Muscle of leg (tissue), 11 donors: ENCODE data around the gene ATP6V1F. TPM values are rescaled to one million over a fixed set of nuclear protein-coding genes. Genes with fewer than 3 reads are reported as not detected.

Experiments
- DNase-seq: peaks from one replicate; pipeline ENCODE4 v3.0.0; 2013
- H3K27ac ChIP-seq: one replicate; pipeline ENCODE4 v1.5.1; 2013; ENCODE audit warnings: mild to moderate bottlenecking, low read length, control low read depth
- H3K27me3 ChIP-seq: one replicate; pipeline ENCODE4 v1.6.1; 2013; ENCODE audit warnings: low read length; ENCODE audit not compliant: control insufficient read depth, insufficient read depth
- H3K36me3 ChIP-seq: one replicate; pipeline ENCODE4 v1.6.1; 2013; ENCODE audit warnings: low read length; ENCODE audit not compliant: control insufficient read depth, insufficient read depth
- H3K4me1 ChIP-seq: one replicate; pipeline ENCODE4 v1.6.1; 2013; ENCODE audit warnings: low read length; ENCODE audit not compliant: control insufficient read depth, insufficient read depth
- H3K4me3 ChIP-seq: one replicate; pipeline ENCODE4 v1.5.1; 2013; ENCODE audit warnings: low read length, control low read depth
- H3K9me3 ChIP-seq: replicated peaks from 2 replicates; pipeline ENCODE4 v1.6.1; 2013; ENCODE audit warnings: low read depth, low read length; ENCODE audit not compliant: control insufficient read depth
- WGBS: methylation state at CpG from one replicate; pipeline ENCODE4 v1.1.5; 2013; ENCODE audit warnings: missing lambda C conversion rate; ENCODE audit not compliant: insufficient coverage; 5-methylcytosine and 5-hydroxymethylcytosine counted together
- polyA plus RNA-seq, 8 donors: library from polyadenylated mRNA; unstranded; fragments of 120-200 nt; gene quantifications; one replicate each; pipeline versions ENCODE4 v1.2.1 to v1.2.3, GENCODE V29; 2013; ENCODE audit warnings: inconsistent platforms in 1 of 8, low replicate concordance in 1 of 8; ENCODE audit not compliant: insufficient read length in 8 of 8, insufficient read depth in 1 of 8
- total RNA-seq: library from RNA; stranded (reverse); fragments of 120-200 nt; gene quantifications from one replicate; pipeline ENCODE4 v1.2.4, GENCODE V29; 2013

Gene ATP6V1F
- total and polyA plus RNA-seq, 9 donors = 93.5 to 141 (median 123) TPM

DNA sequence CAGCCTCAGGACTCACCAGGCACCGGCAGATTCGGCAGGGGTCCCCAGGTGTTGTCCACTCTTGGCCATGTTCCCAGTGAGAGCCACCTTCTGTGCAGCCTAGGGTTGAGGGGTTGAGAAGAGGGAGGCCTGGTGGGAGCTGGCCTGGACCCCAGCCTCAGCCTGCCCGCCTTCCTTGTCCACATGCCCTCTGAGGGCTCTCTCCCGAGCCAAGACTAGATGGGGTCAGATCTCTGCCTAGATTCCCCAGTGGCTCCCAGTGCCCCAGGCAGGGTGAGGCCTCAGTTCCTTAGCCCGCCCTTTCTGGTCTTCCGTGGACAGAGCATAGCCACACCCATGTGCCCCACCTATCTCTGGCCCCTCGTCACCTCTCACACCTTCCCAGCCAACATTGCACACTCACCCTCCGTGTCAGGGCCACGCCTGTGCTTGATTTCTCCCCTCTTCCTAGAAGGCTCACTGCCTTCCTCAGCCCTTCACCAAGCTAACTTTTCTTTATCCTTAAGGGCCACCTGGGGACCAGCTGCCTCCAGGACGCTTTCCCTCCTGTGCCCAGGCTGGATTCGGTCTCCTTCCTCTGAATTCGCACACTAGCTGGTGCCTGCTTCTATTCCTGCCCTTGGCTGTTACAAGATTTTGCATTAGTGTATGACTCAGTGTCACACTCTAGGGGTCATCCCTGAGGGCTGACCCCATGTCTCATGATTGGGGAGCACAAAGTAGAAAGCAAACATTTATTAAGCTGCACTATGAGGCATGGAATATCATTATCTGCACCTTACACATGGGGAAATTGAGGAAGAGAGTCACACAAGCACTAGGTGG lies 40.3 kb downstream of the ATP6V1F start:
- WGBS = 71% methylated on average over 12 of the region's 12 CpGs
- Histone ChIP-seq H3K36me3 (no peaks in the 10 kb centered on the region), H3K9me3 (no peaks in the 10 kb centered on the region), H3K27me3 (peaks cover 8% of the 10 kb centered on the region), H3K4me1 (no peaks in the 10 kb centered on the region), H3K27ac (no peak overlapping the region), H3K4me3 (no peak overlapping the region)
- no peak for DNase-seq

DNA sequence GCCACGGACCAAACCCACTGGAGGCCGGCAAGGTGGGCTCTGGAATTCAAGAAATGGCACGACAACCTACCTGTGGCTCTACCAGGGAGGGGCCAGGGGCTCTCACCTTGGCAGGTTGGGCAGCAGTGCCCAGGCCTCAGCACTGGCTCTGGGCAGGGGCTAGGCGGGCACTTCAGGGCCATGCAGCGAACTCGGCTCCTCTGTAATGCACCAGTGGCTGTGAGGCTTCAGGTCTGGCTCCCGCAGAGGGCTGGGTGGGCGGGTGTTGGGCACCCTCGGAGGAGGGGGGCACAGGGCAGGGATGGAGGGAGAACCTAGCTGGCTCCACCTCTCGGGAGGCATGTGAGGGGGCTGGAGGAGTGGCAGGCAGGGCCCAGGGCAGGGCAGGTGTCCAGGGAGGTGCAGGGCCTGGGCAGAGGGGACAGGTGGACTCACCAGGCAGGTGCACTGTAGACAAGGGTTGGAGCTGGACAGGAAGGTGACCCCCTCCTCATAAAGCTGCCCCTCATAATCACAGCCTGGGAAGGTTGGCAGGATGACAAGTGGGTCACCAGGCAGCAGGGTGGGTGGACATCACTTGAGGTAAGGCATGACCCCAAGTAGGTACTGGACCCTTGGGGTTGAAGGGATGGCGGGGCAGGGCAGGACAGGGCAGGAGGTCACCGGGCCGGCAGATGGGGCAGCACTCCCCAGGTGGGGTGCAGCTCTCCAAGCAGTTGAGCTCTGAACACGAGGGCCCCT lies 41.1 kb downstream of the ATP6V1F start:
- 69% methylated on average over 11 of the region's 14 CpGs for WGBS

DNA sequence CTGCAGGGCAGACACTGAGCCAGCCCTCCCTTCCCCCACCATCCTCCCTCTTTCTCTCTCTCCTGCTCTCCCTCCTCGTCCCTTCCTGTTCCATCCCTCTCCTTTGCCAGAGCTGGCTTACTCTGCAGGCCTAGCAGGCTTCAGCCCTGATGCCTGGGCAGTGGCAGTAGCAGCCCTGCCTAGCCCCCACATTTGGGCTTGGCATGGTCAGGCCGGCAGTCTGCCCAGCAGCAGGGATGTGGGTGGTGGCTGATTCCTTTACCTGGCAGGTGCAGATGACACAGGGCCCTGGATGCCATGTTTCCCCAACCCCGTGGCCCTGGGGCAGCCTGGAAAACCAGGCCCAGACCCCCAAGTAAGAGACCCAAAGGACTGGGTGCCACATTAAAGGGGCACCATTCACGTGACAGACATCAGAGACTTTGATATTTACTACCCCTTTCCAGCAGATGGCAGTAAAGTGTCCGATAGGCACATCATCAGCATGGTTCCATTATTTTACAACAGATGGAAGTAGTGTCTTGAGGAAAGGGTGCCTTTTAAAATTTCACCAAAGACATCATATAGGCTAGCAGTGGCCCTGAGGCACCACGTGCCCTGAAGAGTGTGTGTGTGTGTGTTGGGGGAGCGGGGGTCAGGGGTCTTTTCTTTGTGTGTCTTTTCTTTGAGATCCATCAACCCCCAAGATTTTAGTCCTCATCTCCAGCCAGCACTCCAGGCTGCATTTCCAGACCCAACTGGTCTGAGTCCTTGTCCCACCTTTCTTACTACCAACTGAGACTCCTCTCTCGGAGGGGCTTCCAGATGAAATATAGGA lies 41.9 kb downstream of the ATP6V1F start:
- Histone ChIP-seq H3K9me3 (no peaks in the 10 kb centered on the region), H3K27me3 (peaks cover 22% of the 10 kb centered on the region)
- WGBS = 44% methylated on average over 3 of the region's 8 CpGs

More for the DNA sequence above, 41.1 kb downstream of the ATP6V1F start:
- H3K27me3 ChIP-seq = peaks cover 14% of the 10 kb centered on the region
- H3K36me3 ChIP-seq = no peaks in the 10 kb centered on the region
- no peaks in the 10 kb centered on the region for H3K9me3 ChIP-seq
- no peak for DNase-seq
- no peaks in the 10 kb centered on the region for H3K4me1 ChIP-seq
- H3K27ac ChIP-seq = no peak overlapping the region
- no peak overlapping the region for H3K4me3 ChIP-seq

DNA sequence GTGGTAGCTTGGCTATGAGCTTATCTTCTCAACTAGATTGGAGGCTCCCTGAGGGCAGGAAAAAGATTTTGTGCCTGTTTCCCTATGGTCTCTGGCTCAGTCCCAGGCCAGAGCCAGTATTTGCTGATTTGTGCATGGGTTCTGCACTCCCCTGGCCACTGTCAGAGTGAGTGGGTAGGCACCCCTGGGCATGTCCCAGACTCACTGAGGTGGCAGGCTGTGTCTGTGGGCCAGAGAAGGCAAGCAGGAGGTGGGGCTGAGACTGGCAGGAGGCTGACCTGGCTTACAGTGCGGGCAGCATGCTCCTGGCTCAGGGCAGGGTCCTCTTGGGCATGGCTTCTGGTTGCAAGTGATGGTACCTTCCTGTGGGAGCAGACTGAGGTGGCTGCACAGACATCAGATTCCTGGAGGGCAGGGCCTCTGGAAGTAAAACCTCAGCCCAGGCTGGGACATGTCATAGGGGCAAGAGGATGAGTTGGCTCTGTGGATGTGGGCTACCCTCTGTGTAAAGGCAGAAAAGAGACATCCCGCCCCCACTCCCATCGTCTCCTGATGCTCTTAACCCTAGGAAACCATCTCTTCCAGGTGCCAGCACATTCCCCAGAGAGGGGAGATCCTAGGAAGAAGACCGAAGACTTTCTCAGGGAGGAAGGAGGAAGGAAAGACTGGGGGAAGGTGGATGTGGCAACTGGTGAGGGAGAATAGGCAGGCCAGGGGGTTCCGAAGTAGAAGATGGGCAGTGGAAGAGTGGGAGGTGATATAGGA lies 43.5 kb downstream of the ATP6V1F start:
- Histone ChIP-seq H3K4me1 (peaks cover 15% of the 10 kb centered on the region), H3K4me3 (no peak overlapping the region), H3K27me3 (peaks cover 36% of the 10 kb centered on the region), H3K36me3 (no peaks in the 10 kb centered on the region), H3K9me3 (no peaks in the 10 kb centered on the region), H3K27ac (no peak overlapping the region)
- WGBS = 88% methylated on average over 3 of the region's 5 CpGs
- DNase-seq = no peak

More for the DNA sequence above, 41.9 kb downstream of the ATP6V1F start:
- Histone ChIP-seq H3K4me3 (no peak overlapping the region), H3K4me1 (peaks cover 2% of the 10 kb centered on the region), H3K27ac (no peak overlapping the region), H3K36me3 (no peaks in the 10 kb centered on the region)
- no peak for DNase-seq

DNA sequence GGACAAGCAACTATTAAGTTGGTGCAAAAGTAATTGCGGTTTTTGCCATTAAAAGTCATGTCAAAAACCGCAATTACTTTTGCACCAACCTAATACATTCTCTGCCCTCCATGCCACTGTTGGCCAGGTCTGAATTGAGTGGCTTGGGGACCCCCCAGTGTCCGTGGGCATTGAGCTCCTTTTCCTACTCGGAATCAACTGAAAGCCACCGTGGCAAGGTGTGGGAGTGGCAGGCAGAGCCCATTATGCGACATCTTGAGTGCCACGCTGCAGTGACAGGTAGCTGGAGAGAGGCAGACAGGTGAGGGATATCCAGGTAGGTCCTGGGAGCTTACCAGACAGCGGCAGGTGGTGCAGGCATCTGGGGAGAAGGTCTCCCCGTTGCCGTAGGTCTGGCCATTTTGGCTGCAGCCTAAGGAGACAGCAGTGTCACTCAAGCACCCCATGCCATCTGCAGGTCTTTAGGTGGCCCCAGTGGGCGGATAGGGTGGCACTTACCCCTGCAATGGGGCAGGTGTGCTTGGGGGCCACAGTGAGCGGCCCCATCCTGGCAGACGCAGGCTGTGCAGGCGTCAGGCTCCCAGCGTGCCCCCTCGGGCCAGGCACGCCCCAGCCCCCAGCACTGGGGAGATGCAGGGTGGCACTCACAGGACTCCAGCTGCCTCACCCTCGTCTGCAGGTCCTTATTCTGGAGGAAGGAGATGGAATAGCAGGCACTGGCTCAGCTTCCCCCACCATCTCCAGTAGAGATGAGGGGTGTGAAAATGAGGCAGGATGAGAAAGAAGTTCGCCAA lies 44.3 kb downstream of the ATP6V1F start:
- DNase-seq = no peak
- H3K9me3 ChIP-seq = no peaks in the 10 kb centered on the region
- no peak overlapping the region for H3K27ac ChIP-seq
- H3K27me3 ChIP-seq = peaks cover 44% of the 10 kb centered on the region
- H3K4me3 ChIP-seq = no peak overlapping the region
- WGBS = 92% methylated on average over 11 of the region's 19 CpGs
- H3K36me3 ChIP-seq = no peaks in the 10 kb centered on the region
- peaks cover 21% of the 10 kb centered on the region for H3K4me1 ChIP-seq

DNA sequence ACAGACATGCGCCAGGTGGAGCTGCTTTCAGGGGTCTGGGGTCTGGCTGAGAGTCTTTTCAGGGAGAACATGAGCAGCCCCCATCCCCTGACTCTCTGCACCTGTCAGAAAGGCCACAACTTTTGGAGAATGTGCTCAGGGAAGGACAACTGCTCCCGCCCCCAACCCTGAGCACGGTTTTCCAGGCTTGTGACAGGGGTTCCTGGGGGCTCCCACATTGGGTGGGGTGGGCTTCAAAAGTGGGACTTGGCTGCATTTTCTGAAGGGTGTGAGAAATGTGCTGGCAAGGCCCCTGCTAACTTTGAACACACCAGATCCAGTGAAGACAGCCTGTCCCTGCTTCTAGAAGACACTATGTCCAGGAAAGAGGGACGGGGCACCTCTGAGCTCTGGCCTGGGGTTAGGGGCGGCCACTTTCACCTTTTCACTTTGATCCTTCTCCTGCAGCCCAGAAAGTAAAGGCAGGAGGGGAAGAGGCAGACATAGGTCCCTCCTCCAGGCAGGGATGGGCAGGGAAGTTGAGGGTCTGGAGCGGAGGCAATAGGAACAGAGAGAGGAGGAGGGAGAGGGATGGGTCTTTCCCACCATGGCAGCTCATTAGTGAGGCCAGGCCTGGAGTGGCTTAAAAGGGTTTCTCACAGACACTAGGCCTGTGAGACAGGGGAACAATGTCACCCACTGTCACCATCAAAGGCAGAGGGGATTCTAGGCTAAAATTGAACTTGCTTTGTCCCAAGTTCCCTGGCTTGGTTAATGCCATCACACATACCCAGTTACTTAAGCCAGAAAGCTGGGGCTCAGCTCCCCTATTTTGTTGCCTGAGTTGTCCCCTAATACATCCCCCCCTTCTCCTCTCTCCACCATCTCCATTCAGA lies 46.3 kb downstream of the ATP6V1F start:
- Histone ChIP-seq H3K9me3 (no peaks in the 10 kb centered on the region), H3K4me1 (peaks cover 21% of the 10 kb centered on the region), H3K36me3 (no peaks in the 10 kb centered on the region), H3K27me3 (peaks cover 49% of the 10 kb centered on the region), H3K27ac (no peak overlapping the region), H3K4me3 (no peak overlapping the region)
- DNase-seq = no peak
- 77% methylated on average over 3 of the region's 6 CpGs for WGBS

DNA sequence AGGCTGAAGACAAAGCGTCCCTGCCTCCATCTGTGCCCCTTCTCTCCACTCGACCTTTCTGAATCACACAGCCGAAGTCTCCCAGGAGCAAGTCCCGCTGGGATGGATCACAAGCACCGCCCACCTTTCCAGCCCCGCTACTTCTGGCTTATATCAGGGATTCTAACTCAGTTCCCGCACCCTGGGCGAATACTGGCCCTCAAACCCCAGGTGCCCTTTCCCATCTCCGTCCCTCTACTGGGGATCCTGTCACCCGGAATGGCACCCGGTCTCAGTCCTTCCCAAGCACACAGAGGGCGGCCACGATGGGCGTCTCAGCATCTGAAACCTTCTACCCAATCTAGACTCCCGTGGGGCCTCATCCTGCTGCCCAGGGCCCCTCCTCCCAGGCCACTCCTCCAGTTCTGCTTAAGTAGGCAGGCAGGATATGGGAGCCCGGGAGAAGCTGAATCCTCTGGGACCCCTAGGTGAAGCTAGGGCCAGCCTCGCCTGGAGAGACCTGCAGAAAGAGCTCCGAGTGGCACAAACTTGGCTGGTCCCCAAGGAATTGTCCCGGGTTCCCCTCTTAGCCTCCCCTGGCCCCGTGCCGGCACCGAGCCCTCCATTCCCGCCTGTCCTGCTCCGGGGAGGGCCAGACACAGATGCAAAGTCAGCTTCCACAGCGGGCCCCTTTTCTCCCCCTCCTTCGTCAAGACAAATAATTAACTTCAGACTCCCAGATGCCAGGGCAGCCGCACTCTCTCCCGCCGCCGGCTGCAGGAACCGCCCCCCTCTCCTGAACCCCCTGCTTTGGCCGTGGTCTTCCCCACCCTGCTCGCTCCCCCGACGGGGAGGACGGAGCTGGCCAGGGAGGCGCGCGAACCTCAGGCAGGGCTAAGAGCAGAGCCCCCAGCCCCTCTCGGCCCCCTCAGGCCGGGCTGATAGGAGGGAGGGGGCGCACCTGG lies 47.2 kb downstream of the ATP6V1F start:
- WGBS = 9% methylated on average over 31 of the region's 42 CpGs
- H3K27ac ChIP-seq = no peak overlapping the region
- peak; percentile 31 for DNase-seq

DNA sequence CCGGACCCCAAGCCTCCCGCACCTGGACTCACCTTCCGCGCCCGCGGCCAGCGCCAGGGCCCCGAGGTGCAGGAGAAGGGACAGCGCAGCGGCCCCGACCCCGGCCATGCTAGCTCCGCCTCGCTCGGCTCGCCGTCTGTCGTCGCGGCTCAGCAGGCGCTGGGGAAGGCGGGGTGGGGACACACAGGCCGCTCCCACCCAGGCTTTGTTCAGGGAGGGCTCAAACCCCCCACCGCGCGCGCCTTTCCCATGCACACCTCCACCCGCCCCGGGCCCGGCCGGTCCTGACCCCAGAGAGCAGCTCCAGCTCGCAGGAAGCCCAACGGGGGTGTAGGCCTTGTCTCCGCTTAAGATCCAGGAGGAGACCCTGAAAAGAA lies 47.9 kb downstream of the ATP6V1F start, which contains the start of gene KCP:
Gene KCP (minus strand): TSS at position 141 of the 377 bp plus-strand sequence. CDS start 33 bp downstream, at position 108.
- Histone ChIP-seq H3K36me3 (no peaks in the 10 kb centered on the region), H3K4me1 (peaks cover 23% of the 10 kb centered on the region), H3K27me3 (peaks cover 65% of the 10 kb centered on the region), H3K9me3 (no peaks in the 10 kb centered on the region), H3K4me3 (peak within 1 kb of the TSS; percentile 28), H3K27ac (peak within 1 kb of the TSS; percentile 57)
- peak; percentile 28 for DNase-seq
- 6% methylated on average over 31 of the region's 34 CpGs for WGBS

More for the DNA sequence above, 47.2 kb downstream of the ATP6V1F start:
- Histone ChIP-seq H3K4me1 (peaks cover 21% of the 10 kb centered on the region), H3K27me3 (peaks cover 58% of the 10 kb centered on the region), H3K9me3 (no peaks in the 10 kb centered on the region), H3K36me3 (no peaks in the 10 kb centered on the region), H3K4me3 (peak overlapping the region; percentile 28)
